PC-3 (cell line): ENCODE data around the gene GLDC. TPM values are rescaled to one million over a fixed set of nuclear protein-coding genes. Genes with fewer than 3 reads are reported as not detected.
A peak's percentile ranks its signal among the peaks of the same experiment; 100 is the strongest.

Source experiments
- ATAC-seq: fragments of 200-7000 bp; cut with Tn5 transposase; 2 replicates; pipeline ENCODE4 v1.9.1; 2020; ENCODE audit warnings: mild to moderate bottlenecking, moderate library complexity
- Bru-seq: library from RNA; stranded (reverse); fragments of 400-500 nt; gene quantifications from one replicate; lab custom pipeline; 2021; lab: Mats Ljungman, UMichigan
- BruChase-seq, 2 experiments: library from RNA; stranded (reverse); fragments of 400-500 nt; gene quantifications; one replicate each; lab custom pipeline; 2021; lab: Mats Ljungman, UMichigan
- BruUV-seq: library from RNA; stranded (reverse); fragments of 400-500 nt; replicated peaks from 2 replicates; lab custom pipeline; 2021; lab: Mats Ljungman, UMichigan
- CTCF ChIA-PET: fragments of 300-600 bp; sonication (Branson Sonifier 250); formaldehyde crosslinking; loops from one replicate; lab custom pipeline; 2022; ENCODE audit warnings: antibody characterized with exemption; lab: Charles Lee
- POLR2A ChIA-PET: fragments of 300-600 bp; sonication (Branson Sonifier 250); formaldehyde crosslinking; loops from one replicate; lab custom pipeline; 2022; ENCODE audit warnings: antibody characterized with exemption; ENCODE audit not compliant: unreplicated experiment; lab: Charles Lee
- DNase-seq: peaks from one replicate; pipeline ENCODE4 v3.0.0-alpha.2; 2015
- H2AFZ ChIP-seq: fragments of 300-600 bp; sonication (generic); 2 replicates; pipeline ENCODE4 v1.6.0; 2016; ENCODE audit warnings: antibody characterized with exemption, low read length
- H3F3A ChIP-seq: fragments of 300-600 bp; sonication (generic); one replicate; pipeline ENCODE4 v1.6.0; 2017; ENCODE audit warnings: antibody characterized with exemption, low read length, control low read depth, mild to moderate bottlenecking; ENCODE audit not compliant: unreplicated experiment
- H3K27ac ChIP-seq: fragments of 300-600 bp; sonication (generic); 2 replicates; pipeline ENCODE4 v1.5.1; 2016; ENCODE audit warnings: mild to moderate bottlenecking, low read length
- H3K27me3 ChIP-seq: fragments of 300-600 bp; sonication (generic); 2 replicates; pipeline ENCODE4 v1.6.1; 2016; ENCODE audit warnings: low read length, mixed read lengths
- H3K36me3 ChIP-seq: fragments of 300-600 bp; sonication (generic); 2 replicates; pipeline ENCODE4 v1.6.1; 2016; ENCODE audit warnings: low read depth, mixed run types, low read length, mixed read lengths
- H3K4me1 ChIP-seq: fragments of 300-600 bp; sonication (generic); 2 replicates; pipeline ENCODE4 v1.5.1; 2016; ENCODE audit warnings: low read length; ENCODE audit not compliant: insufficient read depth
- H3K4me2 ChIP-seq: fragments of 300-600 bp; sonication (generic); 2 replicates; pipeline ENCODE4 v1.6.0; 2016; ENCODE audit warnings: low read length
- H3K4me3 ChIP-seq: fragments of 300-600 bp; sonication (generic); 2 replicates; pipeline ENCODE4 v1.5.1; 2016; ENCODE audit warnings: mild to moderate bottlenecking, low read length, mixed read lengths
- H3K79me2 ChIP-seq: fragments of 300-600 bp; sonication (generic); 2 replicates; pipeline ENCODE4 v1.6.1; 2017; ENCODE audit warnings: low read length, mixed read lengths
- H3K9ac ChIP-seq: fragments of 300-600 bp; sonication (generic); 2 replicates; pipeline ENCODE4 v1.6.0; 2016; ENCODE audit warnings: mild to moderate bottlenecking, low read length
- H3K9me2 ChIP-seq: fragments of 300-600 bp; sonication (generic); replicated peaks from 2 replicates; pipeline ENCODE4 v1.6.1; 2016; ENCODE audit warnings: mixed run types, low read length, mixed read lengths
- H3K9me3 ChIP-seq: fragments of 300-600 bp; sonication (generic); 2 replicates; pipeline ENCODE4 v1.6.1; 2016; ENCODE audit warnings: low read length, mixed read lengths
- H4K20me1 ChIP-seq: fragments of 300-600 bp; sonication (generic); 2 replicates; pipeline ENCODE4 v1.6.1; 2016; ENCODE audit warnings: low read length, mixed read lengths
- EZH2 ChIP-seq: fragments of 300-600 bp; sonication (generic); IDR thresholded peaks from one replicate; pipeline ENCODE4 v1.6.1; 2017; ENCODE audit warnings: antibody characterized with exemption, mild to moderate bottlenecking, low read length; ENCODE audit not compliant: unreplicated experiment
- EZH2phosphoT487 ChIP-seq: fragments of 300-600 bp; sonication (generic); IDR thresholded peaks from 2 replicates; pipeline ENCODE4 v1.6.1; 2018; ENCODE audit warnings: mild to moderate bottlenecking, antibody characterized with exemption, low read length, borderline replicate concordance
- intact Hi-C: fragments of 100-400 bp; cut with micrococcal nuclease; formaldehyde crosslinking; loops from 2 replicates; pipeline ENCODE4 v1.9.0; 2023
- long read RNA-seq: library from polyadenylated mRNA; unstranded; transcript quantifications from one replicate; pipeline ENCODE4 v2.0.0, GENCODE V29; 2021; ENCODE audit not compliant: unreplicated experiment
- total RNA-seq: library from RNA; depleted of rRNA; stranded (reverse); fragments of >200 nt; gene quantifications from 2 replicates; pipeline ENCODE4 v1.2.3, GENCODE V29; 2014; rRNA removed
- TF ChIP-seq, protein P1 (sequence below): fragments of 300-600 bp; sonication (generic); conservative IDR thresholded peaks from 2 replicates; pipeline ENCODE4 v1.5.1; 2017; ENCODE audit warnings: antibody characterized with exemption, low read depth, mild to moderate bottlenecking, low read length

Gene GLDC
- total RNA-seq: 5.4 and 8.1 TPM in 2 replicates
- percentile 36 among the genes with signal in this experiment for Bru-seq, nascent RNA
- percentile 33 among the genes with signal in this experiment for BruChase-seq, experiment 1, labeled RNA remaining after a 6-hour chase
- percentile 27 among the genes with signal in this experiment for BruChase-seq, experiment 2, labeled RNA remaining after a 2-hour chase
- long read RNA-seq, partial matches to known transcripts: 2 of 5 reads
- long read RNA-seq, other reads (novel, unspliced or antisense): 1 of 5 reads

- no peaks in the 10 kb centered on the region for H4K20me1 ChIP-seq
- no peaks in the 10 kb centered on the region for H3K27me3 ChIP-seq
- H3K4me1 ChIP-seq: 0 out of 2 replicates have a peak, but pooled peaks cover 6% of the 10 kb centered on the region
- intact Hi-C loops: loop anchor here (2.0 kb wide), 1 partner anchor 35 kb away; no protein-coding TSS in a partner anchor
- TSS peak; percentile 74 for BruUV-seq
- peak within 1 kb of the TSS; percentile 63 for H3K9ac ChIP-seq
- no peak within 1 kb of the TSS for H3K27ac ChIP-seq
- H3K79me2 ChIP-seq: peaks cover 5% of the 10 kb centered on the region; the same call in 1 of the 2 replicates
- ATAC-seq: peak; percentile 96
- DNase-seq: peak; percentile 87
- H3K4me2 ChIP-seq: peak within 1 kb of the TSS; percentile 99
- CTCF ChIA-PET: no interaction called here
- peak within 1 kb of the TSS; percentile 88 for H3K4me3 ChIP-seq
- H3K9me2 ChIP-seq: no peaks in the 10 kb centered on the region
- POLR2A ChIA-PET: interaction anchor here (0.6 to 0.7 kb wide), 2 partner anchors 15 to 53 kb away, joined by 8 to 27 read pairs; no protein-coding TSS in a partner anchor
- TF ChIP-seq, protein P1, sequence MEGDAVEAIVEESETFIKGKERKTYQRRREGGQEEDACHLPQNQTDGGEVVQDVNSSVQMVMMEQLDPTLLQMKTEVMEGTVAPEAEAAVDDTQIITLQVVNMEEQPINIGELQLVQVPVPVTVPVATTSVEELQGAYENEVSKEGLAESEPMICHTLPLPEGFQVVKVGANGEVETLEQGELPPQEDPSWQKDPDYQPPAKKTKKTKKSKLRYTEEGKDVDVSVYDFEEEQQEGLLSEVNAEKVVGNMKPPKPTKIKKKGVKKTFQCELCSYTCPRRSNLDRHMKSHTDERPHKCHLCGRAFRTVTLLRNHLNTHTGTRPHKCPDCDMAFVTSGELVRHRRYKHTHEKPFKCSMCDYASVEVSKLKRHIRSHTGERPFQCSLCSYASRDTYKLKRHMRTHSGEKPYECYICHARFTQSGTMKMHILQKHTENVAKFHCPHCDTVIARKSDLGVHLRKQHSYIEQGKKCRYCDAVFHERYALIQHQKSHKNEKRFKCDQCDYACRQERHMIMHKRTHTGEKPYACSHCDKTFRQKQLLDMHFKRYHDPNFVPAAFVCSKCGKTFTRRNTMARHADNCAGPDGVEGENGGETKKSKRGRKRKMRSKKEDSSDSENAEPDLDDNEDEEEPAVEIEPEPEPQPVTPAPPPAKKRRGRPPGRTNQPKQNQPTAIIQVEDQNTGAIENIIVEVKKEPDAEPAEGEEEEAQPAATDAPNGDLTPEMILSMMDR: no peak
- TF ChIP-seq EZH2phosphoT487: no peak
- H3F3A ChIP-seq: no peaks in the 10 kb centered on the region
- H3K36me3 ChIP-seq: no peaks in the 10 kb centered on the region
- H2AFZ ChIP-seq: peak within 1 kb of the TSS; percentile 96
- H3K9me3 ChIP-seq: no peaks in the 10 kb centered on the region
Observed at GRCh38 chr9:6645355-6646292, at the start of gene GLDC. Gene GLDC, minus strand, starts transcription at chr9:6645729. Its CDS starts 230 bp downstream, at chr9:6645499.

DNA sequence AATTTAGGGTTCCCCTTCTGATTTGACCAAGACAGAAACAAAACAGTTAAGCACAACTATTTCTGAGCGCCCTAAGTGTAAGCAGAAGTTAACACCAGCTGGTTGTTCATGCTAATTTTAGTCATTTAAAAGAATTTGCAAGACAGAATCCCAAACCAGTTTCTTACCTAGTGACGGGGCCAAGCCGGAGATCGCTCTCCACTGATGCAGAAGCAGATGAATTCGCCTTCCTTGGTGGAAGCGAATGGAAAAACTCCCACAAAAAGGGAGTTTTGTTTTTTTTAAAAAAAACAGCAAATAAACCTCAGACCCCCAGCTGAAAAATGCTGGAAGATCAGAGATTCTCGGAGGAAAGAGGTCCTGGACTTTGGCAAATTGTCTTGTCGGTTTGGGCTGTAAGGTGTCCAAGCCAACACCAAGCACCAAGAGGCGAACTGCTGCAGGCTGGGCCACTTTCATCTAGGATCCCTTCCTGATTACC is 47.4 kb upstream of the GLDC start:
- Histone ChIP-seq H3K79me2 (no peaks in the 10 kb centered on the region), H3K4me1 (no peaks in the 10 kb centered on the region), H2AFZ (no peak overlapping the region), H3K36me3 (no peaks in the 10 kb centered on the region), H3K9ac (no peak overlapping the region), H3K27me3 (no peaks in the 10 kb centered on the region), H4K20me1 (no peaks in the 10 kb centered on the region), H3K9me3 (no peaks in the 10 kb centered on the region), H3K27ac (no peak overlapping the region), H3F3A (no peaks in the 10 kb centered on the region), H3K4me2 (no peak overlapping the region), H3K4me3 (no peak overlapping the region), H3K9me2 (no peaks in the 10 kb centered on the region)
- ChIA-PET POLR2A (no interaction called here), CTCF (no interaction called here)
- BruUV-seq: no TSS peak
- ATAC-seq: no peak
- TF ChIP-seq, protein P1: no peak
- TF ChIP-seq EZH2phosphoT487: no peak
- TF ChIP-seq EZH2: no peak
- intact Hi-C loops: no loop called here
- no peak for DNase-seq
